A673 (cell line): ENCODE results near the gene FBXO11.
"Not testable (repeated sequence)": the region's sequence is repeated elsewhere in the genome, so short reads cannot be mapped to it uniquely, and the experiment has no call there.

Experiments
- CTCF ChIP-seq: fragments of 300-800, 200-600 bp; sonication (generic); conservative IDR thresholded peaks from 2 replicates; pipeline ENCODE4 v1.5.1; 2017; ENCODE audit warnings: low read depth, mild to moderate bottlenecking, antibody characterized with exemption, low read length, moderate library complexity, mixed read lengths
- EZH2 ChIP-seq: fragments of 200-600 bp; sonication (generic); IDR thresholded peaks from 2 replicates; pipeline ENCODE4 v1.6.1; 2017; ENCODE audit warnings: borderline replicate concordance, low read depth, mild to moderate bottlenecking, mixed read lengths, antibody characterized with exemption, low read length; ENCODE audit not compliant: poor library complexity, severe bottlenecking

GRCh38 chr2:47853067-47853777 lies 53.1 kb downstream of the FBXO11 start:
- not testable (repeated sequence) for TF ChIP-seq CTCF, EZH2
